HG03439 (cell line): Measurements from ENCODE around the gene MLPH.

Experiments used
- ATAC-seq: cut with Tn5 transposase; IDR thresholded peaks from one replicate; pipeline ENCODE4 v1.9.1; 2021; ENCODE audit warnings: mild to moderate bottlenecking, moderate library complexity; ENCODE audit not compliant: unreplicated experiment

MLPH gene

DNA sequence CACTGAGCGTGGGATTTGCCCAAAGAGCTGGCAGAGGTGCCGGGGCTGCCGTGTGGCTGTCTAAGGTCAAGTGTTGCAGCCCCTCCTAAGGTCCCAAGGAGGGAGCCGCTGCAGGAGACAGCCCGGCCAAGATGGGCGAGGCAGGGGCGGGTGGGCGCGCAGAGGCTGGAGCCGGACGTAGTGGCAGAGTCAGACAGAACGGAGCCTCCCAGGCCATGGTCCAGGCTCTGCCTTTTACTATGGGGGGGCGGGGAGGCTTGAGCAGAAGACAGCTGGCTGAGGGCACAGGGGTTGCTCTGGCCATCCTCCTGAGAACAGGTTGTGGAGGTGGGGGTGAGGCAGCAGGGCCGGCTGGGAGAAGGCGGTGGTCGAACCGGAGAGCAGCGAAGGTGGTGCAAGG, 51.9 kb downstream of the MLPH start:
- ATAC-seq, result no peak

DNA sequence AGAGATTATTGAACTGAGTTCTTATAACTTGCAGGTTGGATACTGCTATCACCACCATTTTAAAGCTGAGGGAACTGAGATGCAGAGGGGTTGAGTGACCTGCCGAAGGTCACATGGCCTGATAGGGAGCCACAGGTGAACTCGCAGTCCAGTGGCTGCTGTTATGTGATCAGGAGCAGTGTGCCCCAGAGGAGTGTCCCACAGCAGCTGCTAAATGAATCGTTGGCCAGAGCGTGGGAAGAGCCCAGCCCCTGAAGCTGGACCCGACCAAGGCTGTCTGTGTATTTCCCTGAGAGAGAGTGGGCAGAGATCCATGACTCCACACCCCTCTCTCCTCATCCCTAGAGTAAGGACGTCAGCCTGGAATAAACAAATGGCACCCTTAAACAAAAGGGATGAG, 52.6 kb downstream of the MLPH start:
- ATAC-seq, result no peak

DNA sequence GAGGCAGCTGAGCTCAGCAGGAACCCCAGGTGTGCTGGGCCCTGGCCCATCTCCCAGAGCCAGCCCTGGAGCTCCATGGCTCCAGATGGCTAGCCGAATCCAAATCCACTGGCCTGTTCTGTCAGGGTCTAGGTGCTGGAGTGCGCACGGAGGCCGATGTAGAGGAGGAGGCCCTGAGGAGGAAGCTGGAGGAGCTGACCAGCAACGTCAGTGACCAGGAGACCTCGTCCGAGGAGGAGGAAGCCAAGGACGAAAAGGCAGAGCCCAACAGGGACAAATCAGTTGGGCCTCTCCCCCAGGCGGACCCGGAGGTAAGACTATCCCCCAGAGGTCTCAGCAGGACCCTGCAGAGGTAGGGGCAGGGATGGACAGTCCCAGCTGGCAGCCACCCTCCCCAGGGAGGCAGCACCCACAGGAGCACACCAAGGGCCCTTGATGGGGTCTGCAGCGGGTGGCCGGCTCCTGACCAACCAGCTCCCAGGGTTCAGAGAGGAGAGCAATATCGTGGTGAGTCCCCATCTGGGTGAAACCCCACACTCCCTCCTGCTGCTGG, 53.2 kb downstream of the MLPH start:
- no peak for ATAC-seq

GRCh38 chr2:237540823-237541222, 53.8 kb downstream of the MLPH start:
- ATAC-seq, result no peak

DNA sequence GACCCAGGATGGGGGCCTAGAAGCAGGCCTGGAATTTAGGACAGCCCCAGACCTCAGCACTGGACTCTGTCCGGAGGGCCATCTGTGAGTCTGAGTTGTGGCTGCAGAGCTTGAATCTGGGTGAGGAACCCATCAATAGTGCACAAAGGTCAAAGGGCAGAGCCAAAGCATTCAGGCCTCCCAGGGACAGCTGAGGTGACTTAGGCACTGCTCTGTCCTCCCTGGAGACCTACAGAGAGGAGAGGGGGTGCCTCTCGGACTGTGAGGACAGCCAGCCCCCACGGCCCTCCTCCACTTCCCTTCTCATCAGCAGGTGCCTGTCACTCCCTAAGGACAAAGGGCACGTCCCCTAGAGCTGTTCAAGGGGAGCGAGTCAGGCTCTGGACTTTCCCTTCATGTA, 54.2 kb downstream of the MLPH start:
- ATAC-seq, result no peak

GRCh38 chr2:237542001-237542704, 55.1 kb downstream of the MLPH start:
- ATAC-seq, result no peak

- no peak for ATAC-seq
These were observed 59.2 kb downstream of the MLPH start for GRCh38 chr2:237546040-237546875.

- ATAC-seq, result no peak
These were observed 59.9 kb downstream of the MLPH start for GRCh38 chr2:237546876-237547395.

- no peak for ATAC-seq
These were observed 60.9 kb downstream of the MLPH start for GRCh38 chr2:237547841-237548416.

- no peak for ATAC-seq
These were observed 62.2 kb downstream of the MLPH start for GRCh38 chr2:237549216-237549615.

DNA sequence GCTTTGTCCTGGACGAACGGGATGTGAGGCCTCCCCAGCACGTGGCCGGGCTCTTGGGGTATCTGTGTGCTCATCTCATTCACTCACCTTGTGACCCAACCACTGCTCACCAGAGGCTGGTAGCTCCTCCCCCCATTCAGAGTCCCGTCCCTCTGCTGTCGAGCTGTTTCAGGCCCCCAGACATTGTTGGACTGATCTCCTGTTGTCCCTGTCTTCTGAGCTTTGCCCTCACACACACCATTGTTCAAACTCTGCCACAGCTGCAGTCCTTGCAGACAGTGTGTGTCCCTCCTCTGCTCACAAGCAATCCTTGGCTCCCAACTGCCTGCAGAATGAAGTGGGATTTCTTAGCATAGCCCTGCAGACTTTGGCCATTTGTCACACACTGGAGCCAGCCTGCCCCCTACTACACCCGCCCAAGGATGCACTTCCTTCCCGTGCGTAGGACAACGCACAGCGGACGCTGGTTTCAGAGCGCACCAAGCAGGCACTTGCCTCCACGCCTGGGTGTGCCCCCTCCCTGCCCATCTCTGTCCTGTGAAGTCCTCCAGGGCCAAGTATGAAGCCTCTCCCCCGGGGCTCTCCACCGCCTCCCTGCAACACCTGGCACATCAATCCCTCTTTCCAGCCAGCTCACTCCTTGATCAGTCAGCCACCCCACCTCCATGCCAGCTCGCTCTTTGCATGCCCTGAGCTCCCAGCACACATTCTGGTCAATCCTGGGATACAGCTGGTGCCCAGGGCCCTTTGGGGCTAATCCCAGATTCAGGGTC, 62.8 kb downstream of the MLPH start:
- ATAC-seq, result no peak

- no peak for ATAC-seq
These were observed 64.1 kb downstream of the MLPH start for GRCh38 chr2:237551071-237551574.

DNA sequence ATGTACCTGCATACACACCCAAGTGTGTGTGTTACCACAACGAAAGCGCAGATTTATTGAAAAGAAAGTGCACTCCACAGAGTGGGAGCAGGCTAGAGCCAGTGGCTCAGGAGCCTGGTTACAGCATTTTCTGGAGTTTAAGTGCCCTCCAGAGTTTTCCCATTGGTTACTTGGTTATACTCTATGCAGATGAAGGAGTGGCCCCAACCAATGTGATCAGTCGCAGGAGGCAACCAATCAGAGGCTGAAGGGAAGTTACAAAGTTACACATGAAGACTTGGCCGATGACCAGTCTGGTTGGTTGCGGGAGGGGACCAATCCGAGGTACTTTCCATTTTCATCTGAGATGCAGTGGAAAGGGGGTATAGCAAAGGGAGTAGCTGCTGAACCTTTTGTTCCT, 65.9 kb downstream of the MLPH start:
- ATAC-seq, result no peak

DNA sequence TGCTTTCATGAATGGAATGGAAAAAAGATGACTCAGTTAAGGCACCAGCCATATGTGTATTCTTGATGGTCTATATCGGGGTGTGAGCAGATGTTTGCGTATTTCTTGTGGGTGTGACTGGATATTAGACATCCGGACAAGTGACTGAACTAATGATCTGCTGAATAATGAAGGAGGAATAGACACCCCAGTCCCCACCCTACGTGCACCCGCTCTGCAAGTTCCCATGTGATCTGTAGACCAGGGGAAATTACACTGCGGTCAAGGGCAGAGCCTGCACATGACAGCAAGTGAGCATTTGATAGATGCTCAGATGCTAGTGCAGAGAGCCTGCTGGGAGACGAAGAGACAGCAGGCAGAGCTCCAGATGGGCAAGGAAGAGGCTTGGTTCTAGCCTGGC, 66.9 kb downstream of the MLPH start:
- no peak for ATAC-seq

DNA sequence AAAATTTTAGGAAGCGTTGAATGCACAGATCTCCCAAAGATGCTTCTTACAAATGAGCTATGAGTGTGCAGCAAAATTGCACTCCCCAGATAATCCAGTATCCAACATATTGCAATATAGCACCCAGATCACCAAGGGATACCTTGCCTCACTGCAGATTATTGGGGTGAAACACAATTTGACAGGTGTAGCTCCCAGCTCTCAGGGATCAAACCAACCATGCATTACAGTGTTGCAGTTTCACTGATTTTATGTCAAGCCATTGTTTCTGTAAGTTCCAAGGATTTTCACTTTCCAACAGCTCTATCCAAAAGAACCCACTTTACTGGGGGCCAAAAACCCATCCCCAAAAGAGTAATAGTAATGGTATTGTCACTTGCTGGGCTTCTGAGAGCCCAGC, 68.5 kb downstream of the MLPH start:
- ATAC-seq, result no peak

DNA sequence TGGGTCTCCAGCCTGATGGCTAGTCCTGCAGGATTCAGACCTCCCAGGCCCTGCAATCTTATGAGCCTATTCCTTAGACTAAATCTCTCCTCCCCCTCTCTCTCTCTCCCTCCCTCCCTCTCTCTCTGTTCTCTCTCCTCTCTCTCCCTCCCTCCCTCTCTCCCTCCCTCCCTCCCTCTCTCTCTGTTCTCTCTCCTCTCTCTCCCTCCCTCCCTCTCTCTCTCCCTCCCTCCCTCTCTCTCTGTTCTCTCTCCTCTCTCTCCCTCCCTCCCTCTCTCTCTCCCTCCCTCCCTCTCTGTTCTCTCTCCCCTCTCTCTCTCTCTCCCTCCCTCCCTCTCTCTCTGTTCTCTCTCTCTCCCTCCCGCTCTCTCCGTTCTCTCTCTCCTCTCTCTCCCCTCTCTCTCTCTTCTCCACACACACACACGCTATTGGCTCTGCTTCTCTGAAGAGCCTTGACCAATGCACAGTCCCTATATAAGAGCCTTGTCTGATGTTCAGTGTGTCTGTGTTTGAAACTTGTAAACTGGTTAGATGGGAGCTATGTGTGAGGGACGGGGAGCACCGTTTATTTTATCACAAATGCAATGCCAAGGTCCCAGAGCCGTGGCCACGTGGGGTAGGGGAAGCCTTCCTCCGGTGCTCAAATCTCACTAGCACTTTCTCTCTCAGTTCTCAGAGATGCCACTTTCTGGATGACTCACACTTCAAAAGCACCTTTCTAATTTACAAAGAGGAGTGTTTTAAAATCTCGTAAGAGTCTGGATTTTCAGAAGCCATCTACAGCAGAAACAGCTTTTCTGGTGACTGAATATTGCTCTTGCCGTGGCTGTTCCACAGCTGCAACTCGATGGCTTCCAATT, 70.0 kb downstream of the MLPH start:
- peak; percentile 94 for ATAC-seq

- ATAC-seq, result peak; percentile 23
These were observed 70.6 kb downstream of the MLPH start for GRCh38 chr2:237557633-237558015.

DNA sequence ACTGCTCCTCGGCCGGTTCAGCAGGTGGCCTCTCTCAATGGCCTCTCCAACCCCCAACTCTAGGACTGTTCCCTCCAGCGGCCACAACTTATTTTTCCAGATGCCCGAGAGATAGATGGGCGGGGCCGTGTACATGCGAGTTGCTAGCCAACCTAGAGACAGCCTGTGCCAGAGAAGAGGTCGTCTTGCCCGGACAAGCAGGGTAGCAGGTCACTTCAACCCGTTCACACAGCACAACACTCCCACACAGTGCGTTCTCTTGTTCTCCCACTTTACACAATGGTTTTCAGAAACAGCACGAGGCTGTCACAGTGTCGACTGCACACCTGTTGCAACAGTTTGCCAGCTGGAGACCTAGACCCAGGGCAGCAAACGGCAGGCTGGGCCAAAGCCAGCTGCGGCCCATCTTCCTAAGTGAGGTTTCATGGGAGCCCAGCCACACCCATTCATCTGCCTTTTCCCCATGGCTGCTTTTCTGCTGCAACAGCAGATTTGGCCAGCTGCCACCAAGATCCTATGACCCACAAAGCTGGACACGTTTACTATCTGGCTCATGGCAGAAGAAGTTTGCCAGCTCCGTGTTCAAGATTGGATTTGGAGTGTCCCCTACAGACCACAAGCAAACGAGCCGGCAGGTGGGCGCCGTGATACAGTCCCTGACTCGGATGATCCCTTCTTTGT, 72.0 kb downstream of the MLPH start:
- ATAC-seq, result no peak

GRCh38 chr2:237561221-237561620, 74.2 kb downstream of the MLPH start:
- no peak for ATAC-seq
